Adipose tissue (tissue), 3 donors: Measurements from ENCODE around the gene TRIP12. TPM values are rescaled to one million over a fixed set of nuclear protein-coding genes. Genes with fewer than 3 reads are reported as not detected.
"Not testable (repeated sequence)": the region's sequence is repeated elsewhere in the genome, so short reads cannot be mapped to it uniquely, and the experiment has no call there.

Experiments
- H3K27ac ChIP-seq: one replicate; pipeline ENCODE4 v1.5.1; 2013; ENCODE audit warnings: low read depth, low read length
- WGBS, 3 donors: extraction: QIAGEN DNeasy Blood & Tissue Kit; methylation state at CpG; one replicate each; pipeline ENCODE4 v1.1.7; 2013; 5-methylcytosine and 5-hydroxymethylcytosine counted together
- polyA plus RNA-seq, 3 donors: library from polyadenylated mRNA; stranded (reverse); fragments of 200-250 nt; gene quantifications; one replicate each; pipeline ENCODE4 v1.2.3, GENCODE V29; 2013
- donor health status: healthy with polysubstance abuse.
- donor health status: Bipolar disorder and iron deficiency.
- donor health status: healthy.

TRIP12 gene
- polyA plus RNA-seq, result 10 to 100 TPM; 17.8 to 41.2 (median 32.8) TPM

GRCh38 chr2:229921892-229922448 is at the start of gene TRIP12:
Gene TRIP12, minus strand, starts transcription at chr2:229922009. Its CDS starts 41,930 bp downstream, at chr2:229880079.
- 0 to 1% (median 1%) methylated on average over 46 to 49 of the region's 49 CpGs for WGBS, 3 donors

GRCh38 chr2:229971298-229971790 is 49.5 kb upstream of the TRIP12 start:
- 88 to 99% (median 93%) methylated on average over 3 of the region's 3 CpGs for WGBS, 3 donors

More at GRCh38 chr2:229921892-229922448, at the start of gene TRIP12:
- peak within 1 kb of the TSS; percentile 98 for H3K27ac ChIP-seq

GRCh38 chr2:229970406-229970805 is 48.6 kb upstream of the TRIP12 start:
- H3K27ac ChIP-seq, result no peak overlapping the region
- 83 to 90% (median 89%) methylated on average over 3 of the region's 3 CpGs for WGBS, 3 donors

More at GRCh38 chr2:229971298-229971790, 49.5 kb upstream of the TRIP12 start:
- no peak overlapping the region for H3K27ac ChIP-seq

- H3K27ac ChIP-seq, result no peak overlapping the region
- WGBS, 3 donors, result 84 to 94% (median 90%) methylated on average over 3 of the region's 3 CpGs
Measured at GRCh38 chr2:229969921-229970320, 48.1 kb upstream of the TRIP12 start.

GRCh38 chr2:229963596-229963995 is 41.8 kb upstream of the TRIP12 start:
- not testable (repeated sequence) for H3K27ac ChIP-seq
- WGBS, 3 donors, result 93 to 99% (median 93%) methylated on average over 9 of the region's 9 CpGs

GRCh38 chr2:229956491-229956890 is 34.7 kb upstream of the TRIP12 start:
- no peak overlapping the region for H3K27ac ChIP-seq
- WGBS, 3 donors, result 84 to 91% (median 88%) methylated on average over 3 of the region's 3 CpGs

- WGBS, 3 donors, result 78 to 93% (median 82%) methylated on average over 1 of the region's 1 CpG
- no peak overlapping the region for H3K27ac ChIP-seq
Measured at GRCh38 chr2:229955663-229956062, 33.9 kb upstream of the TRIP12 start.

GRCh38 chr2:229952256-229952835 is 30.5 kb upstream of the TRIP12 start:
- no peak overlapping the region for H3K27ac ChIP-seq
- WGBS, 3 donors, result 90 to 93% (median 91%) methylated on average over 6 of the region's 6 CpGs

- 79 to 87% (median 84%) methylated on average over 1 of the region's 1 CpG for WGBS, 3 donors
- no peak overlapping the region for H3K27ac ChIP-seq
Measured at GRCh38 chr2:229947544-229947943, 25.7 kb upstream of the TRIP12 start.

- no peak overlapping the region for H3K27ac ChIP-seq
- WGBS, 3 donors, result 85 to 92% (median 91%) methylated on average over 8 of the region's 8 CpGs
Measured at GRCh38 chr2:229945975-229946374, 24.2 kb upstream of the TRIP12 start.

GRCh38 chr2:229943770-229944449 is 22.1 kb upstream of the TRIP12 start:
- 64 to 83% (median 66%) methylated on average over 5 of the region's 5 CpGs for WGBS, 3 donors
- no peak overlapping the region for H3K27ac ChIP-seq

- no peak overlapping the region for H3K27ac ChIP-seq
- WGBS, 3 donors, result 92 to 97% (median 96%) methylated on average over 2 of the region's 2 CpGs
Measured at GRCh38 chr2:229943171-229943570, 21.4 kb upstream of the TRIP12 start.

GRCh38 chr2:229942671-229943070 is 20.9 kb upstream of the TRIP12 start:
- 94 to 98% (median 97%) methylated on average over 8 of the region's 8 CpGs for WGBS, 3 donors

GRCh38 chr2:229937537-229937936 is 15.7 kb upstream of the TRIP12 start:
- no peak overlapping the region for H3K27ac ChIP-seq
- 91 to 94% (median 92%) methylated on average over 4 of the region's 4 CpGs for WGBS, 3 donors

More at GRCh38 chr2:229942671-229943070, 20.9 kb upstream of the TRIP12 start:
- no peak overlapping the region for H3K27ac ChIP-seq

GRCh38 chr2:229931241-229931640 is 9.4 kb upstream of the TRIP12 start:
- H3K27ac ChIP-seq, result no peak overlapping the region
- 96 to 99% (median 97%) methylated on average over 5 of the region's 5 CpGs for WGBS, 3 donors

GRCh38 chr2:229930656-229931055 is 8.8 kb upstream of the TRIP12 start:
- no peak overlapping the region for H3K27ac ChIP-seq
- WGBS, 3 donors, result 86 to 91% (median 87%) methylated on average over 7 of the region's 7 CpGs

GRCh38 chr2:229927817-229928321 is 6.1 kb upstream of the TRIP12 start:
- WGBS, 3 donors, result 79 to 94% (median 85%) methylated on average over 2 of the region's 2 CpGs
- no peak overlapping the region for H3K27ac ChIP-seq

GRCh38 chr2:229925201-229925600 is 3.4 kb upstream of the TRIP12 start:
- no peak overlapping the region for H3K27ac ChIP-seq

GRCh38 chr2:229924541-229924940 is 2.7 kb upstream of the TRIP12 start:
- WGBS, 3 donors, result 96 to 99% (median 98%) methylated on average over 10 of the region's 10 CpGs
- not testable (repeated sequence) for H3K27ac ChIP-seq
